ENCODE results near the gene HIPK3.
A peak's percentile ranks its signal among the peaks of the same experiment; 100 is the strongest.
"Not testable (repeated sequence)": the region's sequence is repeated elsewhere in the genome, so short reads cannot be mapped to it uniquely, and the experiment has no call there.

HIPK3 gene

DNA sequence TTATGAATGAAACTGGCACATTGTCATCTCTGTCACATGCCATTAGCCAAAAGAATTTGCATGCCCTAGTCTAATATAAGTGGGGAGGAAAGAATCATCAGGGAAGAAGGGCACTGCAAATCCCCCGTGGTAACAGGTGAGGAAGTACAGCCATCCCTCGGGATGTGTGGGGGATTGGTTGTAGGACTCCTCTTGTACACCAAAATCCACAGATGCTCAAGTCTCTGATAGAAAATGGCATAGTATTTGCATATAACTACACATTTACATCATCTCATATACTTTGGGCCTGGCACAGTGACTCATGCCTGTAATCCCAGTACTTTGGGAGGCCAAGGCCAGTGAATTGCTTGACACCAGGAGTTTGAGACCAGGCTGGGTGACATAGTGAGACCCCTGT, 109.7 kb downstream of the HIPK3 start:
- no peak for DNase-seq

GRCh38 chr11:33368475-33368874, 111.3 kb downstream of the HIPK3 start:
- DNase-seq: not testable (repeated sequence)

DNA sequence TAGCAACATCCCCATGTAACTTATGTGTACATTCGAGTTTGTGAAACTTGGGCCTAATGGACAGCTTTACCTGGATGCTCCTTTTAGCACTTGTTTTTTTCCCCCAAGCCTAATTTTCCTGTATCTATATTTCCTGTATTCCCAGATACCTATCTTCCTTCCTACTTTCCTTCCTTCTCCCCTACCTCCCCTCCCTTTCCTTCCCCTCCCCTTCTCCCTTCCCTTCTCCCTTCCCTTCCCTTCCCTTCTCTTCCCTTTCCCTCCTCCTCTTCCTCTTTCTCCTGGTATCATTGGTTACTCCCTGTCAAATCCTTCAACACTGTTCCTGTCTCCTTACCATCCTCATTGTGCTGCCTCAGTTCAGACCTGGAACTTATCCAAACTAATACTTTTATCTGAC, 111.8 kb downstream of the HIPK3 start:
- DNase-seq: no peak

- DNase-seq: no peak
These were observed 116.5 kb downstream of the HIPK3 start for GRCh38 chr11:33373636-33374035.

DNA sequence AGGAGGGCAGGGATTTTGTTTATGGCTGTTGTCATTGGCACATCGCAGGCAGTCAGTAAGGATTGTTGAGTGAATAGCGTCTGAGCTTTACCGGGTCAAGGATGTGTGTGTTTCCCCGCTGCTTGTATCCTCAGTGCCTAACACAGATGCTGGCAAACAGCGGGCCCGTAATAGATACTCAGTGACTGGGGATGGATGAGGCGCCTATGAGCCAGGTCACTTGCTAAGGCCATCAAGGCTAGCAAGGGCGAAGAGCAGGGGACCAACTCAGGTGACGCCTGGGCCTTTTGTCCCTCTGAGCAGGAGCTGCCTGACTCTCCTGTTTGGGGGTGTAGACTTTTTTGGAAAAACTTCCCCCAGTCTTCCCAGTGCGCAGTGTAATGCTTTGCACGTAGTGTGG, 118.1 kb downstream of the HIPK3 start:
- no peak for DNase-seq

DNA sequence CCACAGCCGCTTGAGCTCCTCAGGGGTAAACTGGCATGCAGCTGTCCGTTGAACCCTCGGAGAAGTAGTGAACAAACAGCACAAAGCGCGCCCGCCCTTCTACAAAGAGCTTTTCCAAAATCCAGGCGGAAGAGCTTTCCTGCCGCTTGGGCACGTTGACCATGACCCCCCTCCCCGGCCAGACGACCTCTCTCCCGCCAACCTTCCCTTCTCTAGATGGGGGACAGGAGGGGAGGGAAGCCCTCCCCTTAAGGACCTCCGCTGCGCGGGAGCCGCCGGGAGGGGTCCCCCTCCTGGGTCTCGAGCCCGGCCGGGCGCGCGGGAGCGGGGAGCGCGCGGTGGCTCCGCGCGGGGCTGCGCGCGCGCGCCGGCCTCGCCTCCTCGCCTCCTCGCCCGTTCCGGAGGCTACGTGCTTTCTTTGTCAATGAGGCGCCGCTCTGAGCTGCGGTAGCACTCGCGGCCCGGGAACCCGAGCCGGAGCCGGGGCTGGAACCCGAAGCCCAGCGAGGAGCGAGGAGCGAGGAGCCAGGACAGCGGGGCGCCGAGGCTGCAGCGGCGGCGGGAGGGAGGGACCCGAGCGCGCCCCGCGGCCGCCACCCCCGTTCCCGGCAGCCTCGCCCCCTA, 118.6 kb downstream of the HIPK3 start, which contains the start of gene KIAA1549L:
KIAA1549L (plus strand) TSS at position 421 of the 624 bp plus-strand sequence.
- DNase-seq: peak; percentile 52

DNA sequence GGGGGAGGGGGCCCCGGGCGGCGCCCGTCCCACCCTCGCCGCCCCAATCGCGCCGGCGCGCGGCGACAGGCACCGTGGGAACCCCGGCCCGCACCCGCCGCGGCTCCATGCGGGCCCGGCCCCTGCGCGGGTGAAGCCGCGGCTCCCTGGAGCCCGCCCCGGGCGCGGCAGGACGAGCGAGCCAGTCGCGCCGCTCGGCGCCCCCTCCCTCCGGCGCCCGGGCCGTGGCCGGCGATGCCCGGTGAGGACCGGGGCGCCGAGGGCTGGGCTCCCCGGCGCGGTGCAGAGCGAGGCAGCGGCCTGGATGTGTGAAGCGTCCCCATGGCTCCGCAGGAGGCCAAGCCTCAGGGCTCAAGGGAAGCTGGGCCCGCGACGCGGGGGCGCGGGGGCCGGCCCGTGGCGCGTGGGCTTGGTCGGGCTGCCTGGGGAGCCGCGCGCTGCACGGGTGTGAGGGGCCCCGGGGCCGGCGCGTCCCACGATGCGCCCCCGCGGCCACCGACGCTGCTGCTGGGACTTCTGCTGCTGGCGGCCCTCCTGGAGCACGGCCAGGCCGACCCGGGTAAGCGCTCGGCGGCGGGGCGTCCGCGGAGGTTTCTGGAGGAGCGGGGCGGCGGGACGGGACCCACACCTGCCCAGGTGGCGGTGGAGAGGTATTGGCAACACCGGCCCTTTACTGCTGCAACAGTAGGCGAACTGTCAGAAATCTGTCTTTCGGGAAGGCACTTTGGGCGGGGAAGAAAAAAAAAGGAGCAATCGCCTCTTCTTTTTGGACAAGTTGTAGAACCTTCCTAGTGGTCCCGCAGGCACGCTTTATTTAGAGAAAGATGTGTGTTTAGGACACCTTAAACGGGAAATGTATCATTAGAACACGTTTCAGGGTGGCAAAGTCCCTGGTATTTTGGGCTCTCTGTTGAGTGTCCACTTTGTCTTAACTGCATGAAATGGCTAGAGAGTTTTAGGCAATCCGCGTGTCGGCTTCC, 119.4 kb downstream of the HIPK3 start:
- DNase-seq: peak; percentile 49

DNA sequence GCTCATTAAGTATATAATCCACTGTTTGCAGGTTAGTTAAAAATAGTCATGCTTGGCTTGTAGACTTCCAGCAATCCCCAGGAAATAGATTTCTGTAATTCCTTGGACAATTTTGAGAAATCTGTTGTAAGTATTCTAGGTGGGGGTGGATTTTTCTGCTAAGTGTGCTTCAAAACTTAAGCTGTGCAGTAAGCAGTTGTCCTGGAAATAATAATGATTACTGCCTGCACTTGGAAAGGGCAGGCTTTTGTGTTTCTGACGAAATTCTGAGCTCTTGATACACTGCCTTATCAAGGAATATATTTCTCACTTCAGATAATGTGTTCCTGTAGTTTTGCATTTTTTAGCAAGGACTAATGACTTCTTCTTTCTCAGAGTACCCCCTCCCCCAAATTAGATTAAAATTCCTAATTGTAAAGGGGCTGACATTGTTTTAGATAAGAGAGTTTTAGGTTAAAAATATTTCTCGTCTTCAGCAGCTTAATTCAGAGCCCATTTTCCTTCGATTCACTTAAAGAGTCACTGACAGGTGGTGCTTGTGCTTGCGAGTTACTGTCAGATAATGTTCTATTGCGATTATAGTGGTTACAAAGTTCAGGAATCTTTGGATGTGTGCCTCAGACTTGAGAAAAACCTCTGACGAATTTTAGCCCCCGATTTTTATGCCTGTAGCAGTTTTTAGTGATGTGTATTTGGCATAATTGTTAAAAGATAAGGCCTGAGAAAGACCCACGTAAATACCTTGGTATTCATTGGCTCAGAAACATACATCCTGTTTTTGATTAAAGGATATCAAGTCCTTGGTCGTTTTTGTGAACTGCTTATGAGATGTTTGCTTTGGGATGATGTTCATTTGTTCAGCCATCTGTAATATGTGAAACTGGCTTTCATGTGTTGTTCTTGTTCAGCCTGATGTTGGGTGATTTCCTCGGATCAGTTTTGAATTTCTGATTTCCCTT, 120.5 kb downstream of the HIPK3 start:
- no peak for DNase-seq

DNA sequence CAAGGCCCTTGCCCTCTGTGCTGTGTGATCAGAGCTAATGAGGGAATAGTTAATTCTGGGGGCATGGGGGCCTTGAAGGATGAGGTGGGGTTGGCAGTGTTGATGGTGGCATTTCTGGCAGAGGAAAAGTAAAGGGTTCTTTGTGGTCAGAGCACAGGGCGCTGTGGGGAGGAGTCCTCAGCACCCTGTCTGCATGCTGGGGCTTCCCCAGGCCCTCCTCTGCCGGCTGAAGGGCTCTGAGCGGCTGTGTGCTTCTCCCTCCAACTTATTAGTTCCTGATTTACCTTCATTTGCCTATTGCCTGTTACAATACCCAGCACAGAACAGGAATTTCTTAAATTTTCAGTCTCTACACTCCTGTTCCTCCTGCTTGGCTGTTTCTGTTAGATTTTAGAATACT, 122.8 kb downstream of the HIPK3 start:
- DNase-seq: no peak

DNA sequence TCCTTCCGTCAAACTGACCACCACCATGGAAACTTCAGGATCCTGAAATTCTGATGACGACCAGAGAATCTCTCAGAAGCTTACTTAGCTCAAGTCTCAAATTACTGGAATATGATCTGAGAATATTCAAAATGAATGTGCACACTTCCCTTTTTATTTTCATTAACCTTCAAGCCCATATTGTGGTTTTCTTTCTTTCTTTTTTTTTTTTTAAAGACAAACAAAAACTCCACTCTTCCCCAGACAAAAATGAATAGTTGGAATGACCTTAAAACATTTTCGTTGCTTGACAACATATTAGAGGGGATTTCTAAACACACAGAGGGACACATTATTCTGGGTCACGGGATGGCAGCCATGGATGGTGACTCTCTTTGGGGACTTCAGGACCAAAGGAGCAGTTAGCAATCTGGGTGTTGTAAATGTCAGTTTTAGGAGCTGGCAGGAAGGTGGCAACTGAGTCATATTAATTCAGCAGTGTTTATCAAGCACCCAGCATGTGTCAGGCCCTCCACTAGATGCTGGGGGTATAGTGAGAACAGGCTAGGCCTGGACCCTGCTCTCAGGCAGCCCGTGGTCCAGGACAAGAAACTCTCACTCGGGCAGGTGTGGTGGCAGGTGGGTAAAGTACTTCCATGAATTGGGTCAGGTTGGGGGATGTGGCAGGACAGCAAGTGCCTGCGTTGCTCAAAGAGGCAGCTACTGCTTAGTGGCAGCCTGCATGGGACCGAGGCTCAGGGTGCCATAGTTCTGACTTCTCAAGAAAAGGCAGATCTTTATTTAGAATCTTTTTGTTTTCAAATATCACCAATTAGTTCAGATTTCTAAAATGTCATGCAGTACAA, 126.1 kb downstream of the HIPK3 start:
- no peak for DNase-seq

DNA sequence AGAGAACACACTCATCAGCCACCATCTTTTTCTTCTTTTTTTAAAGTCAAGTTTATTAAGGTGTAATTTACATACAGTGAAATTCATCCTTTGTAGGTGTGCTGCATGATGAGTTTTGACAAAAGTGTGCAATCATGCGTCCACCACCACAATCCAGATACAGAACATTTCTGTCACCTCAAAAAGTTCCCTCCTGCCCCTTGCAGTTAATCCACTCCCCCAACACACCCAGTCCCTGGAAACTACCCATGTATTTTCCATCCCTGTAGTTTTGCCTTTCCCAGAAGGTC, 126.7 kb downstream of the HIPK3 start:
- DNase-seq: no peak

DNA sequence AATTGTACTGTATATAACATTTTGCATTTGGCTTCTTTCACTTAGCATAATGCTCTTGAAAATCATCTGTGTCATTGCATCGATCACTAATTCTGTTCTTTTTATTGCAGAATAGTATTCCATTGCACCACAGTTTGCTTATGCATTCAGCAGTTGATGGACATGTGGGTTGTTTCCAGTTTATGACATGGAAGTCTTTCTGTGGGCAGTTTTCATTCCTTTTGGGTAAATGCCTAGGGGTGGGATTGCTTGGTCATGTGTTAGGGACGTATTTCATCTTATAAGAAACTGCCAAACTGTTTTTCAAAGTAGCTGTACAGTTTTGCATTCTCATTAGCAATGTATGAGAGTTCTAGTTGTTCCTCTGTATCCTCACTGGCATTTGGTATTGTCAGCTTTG, 127.0 kb downstream of the HIPK3 start:
- no peak for DNase-seq

- DNase-seq: no peak
These were observed 130.4 kb downstream of the HIPK3 start for GRCh38 chr11:33387581-33387980.

- no peak for DNase-seq
These were observed 130.8 kb downstream of the HIPK3 start for GRCh38 chr11:33387996-33388395.

DNA sequence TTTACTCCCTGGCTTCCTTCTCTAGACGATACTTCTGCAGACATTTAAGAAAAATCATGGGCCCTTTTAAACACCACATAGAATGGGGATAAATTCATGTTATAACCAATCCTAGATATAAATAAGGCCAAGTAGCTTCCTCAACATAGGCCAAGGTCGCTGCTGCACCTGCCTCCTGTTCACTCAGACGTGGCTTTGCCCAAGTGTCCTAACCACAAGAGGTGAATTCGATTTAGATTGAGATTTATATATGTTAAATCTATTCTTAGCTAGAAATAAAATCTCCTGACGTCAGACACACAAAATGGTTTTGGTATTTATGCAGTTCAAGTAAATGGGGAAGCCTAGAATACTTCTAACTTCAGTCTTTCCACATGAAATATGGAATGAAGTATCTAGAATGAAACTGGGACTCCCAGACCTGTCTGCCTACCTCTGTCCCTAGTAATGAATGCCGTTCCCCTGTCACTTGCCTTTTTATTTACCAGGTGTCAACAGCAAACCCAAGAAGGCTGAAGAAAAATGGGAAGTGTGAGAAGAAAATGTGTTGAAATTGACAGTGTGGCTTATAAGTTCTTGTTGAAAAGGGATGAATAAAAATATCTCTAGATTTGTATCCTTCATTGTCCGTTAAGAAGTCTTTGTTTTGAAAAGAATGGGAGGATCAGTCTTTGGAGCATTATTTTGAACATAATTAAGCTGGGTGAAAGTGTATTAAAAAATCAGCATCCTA, 131.8 kb downstream of the HIPK3 start:
- DNase-seq: no peak

GRCh38 chr11:33389635-33390034, 132.5 kb downstream of the HIPK3 start:
- DNase-seq: no peak

- no peak for DNase-seq
These were observed 134.0 kb downstream of the HIPK3 start for GRCh38 chr11:33390944-33391892.

- no peak for DNase-seq
These were observed 134.7 kb downstream of the HIPK3 start for GRCh38 chr11:33391893-33392251.

DNA sequence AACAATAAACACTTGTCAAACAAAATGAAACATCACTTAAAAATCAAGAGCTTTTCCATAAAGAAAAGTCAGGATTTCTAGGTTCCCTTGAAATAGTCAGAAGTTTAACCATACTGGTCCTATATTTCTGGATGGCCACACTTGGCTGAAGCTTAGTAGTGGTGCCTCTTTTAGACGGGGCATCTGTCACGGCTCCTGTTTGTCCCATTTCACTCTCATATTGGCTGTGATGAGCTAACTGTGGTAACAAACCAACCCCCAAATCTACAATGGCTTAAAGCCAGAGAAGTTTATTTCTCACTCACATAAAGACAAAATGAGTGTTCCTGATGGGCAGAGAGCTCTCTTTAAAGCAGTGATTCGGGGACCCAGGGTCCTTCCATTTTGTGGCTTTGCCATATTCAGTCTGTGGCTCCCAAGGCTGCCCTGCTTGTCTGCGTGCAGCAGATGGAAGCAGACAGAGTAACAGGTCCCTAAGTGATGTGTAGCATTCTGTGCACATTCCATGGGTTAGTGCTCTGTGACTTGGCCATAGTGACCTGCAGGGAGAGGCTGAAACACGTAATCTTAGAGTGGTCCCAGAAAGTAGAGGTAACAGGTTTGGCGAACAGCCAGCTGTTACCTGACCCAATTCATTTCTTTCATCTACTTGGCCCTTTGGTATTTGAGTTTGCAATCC, 137.4 kb downstream of the HIPK3 start:
- no peak for DNase-seq

- no peak for DNase-seq
These were observed 139.2 kb downstream of the HIPK3 start for GRCh38 chr11:33396361-33396760.
